GM18907 (cell line): ENCODE measurements around the gene BDKRB2.
"Not testable (repeated sequence)": the region's sequence is repeated elsewhere in the genome, so short reads cannot be mapped to it uniquely, and the experiment has no call there.

ENCODE experiments used
- ATAC-seq: cut with Tn5 transposase; IDR thresholded peaks from one replicate; pipeline ENCODE4 v1.9.1; 2021; ENCODE audit warnings: mild to moderate bottlenecking, moderate library complexity; ENCODE audit not compliant: unreplicated experiment

Gene BDKRB2

GRCh38 chr14:96221109-96221650, 16.5 kb downstream of the BDKRB2 start:
- ATAC-seq: no peak

- ATAC-seq: no peak
These were observed 17.2 kb downstream of the BDKRB2 start for GRCh38 chr14:96221841-96222240.

- ATAC-seq: no peak
These were observed 19.9 kb downstream of the BDKRB2 start for GRCh38 chr14:96224480-96225096.

GRCh38 chr14:96225213-96225612, 20.6 kb downstream of the BDKRB2 start:
- no peak for ATAC-seq

GRCh38 chr14:96225745-96226151, 21.1 kb downstream of the BDKRB2 start:
- ATAC-seq: no peak

GRCh38 chr14:96227428-96227827, 22.8 kb downstream of the BDKRB2 start:
- no peak for ATAC-seq

GRCh38 chr14:96229315-96229714, 24.7 kb downstream of the BDKRB2 start:
- no peak for ATAC-seq

GRCh38 chr14:96231056-96231455, 26.4 kb downstream of the BDKRB2 start:
- no peak for ATAC-seq

- no peak for ATAC-seq
These were observed 27.0 kb downstream of the BDKRB2 start for GRCh38 chr14:96231526-96232130.

GRCh38 chr14:96232506-96232905, 27.9 kb downstream of the BDKRB2 start:
- no peak for ATAC-seq

GRCh38 chr14:96233661-96234060, 29.0 kb downstream of the BDKRB2 start:
- ATAC-seq: no peak

GRCh38 chr14:96235426-96235825, 30.8 kb downstream of the BDKRB2 start:
- ATAC-seq: no peak

- no peak for ATAC-seq
These were observed 33.0 kb downstream of the BDKRB2 start for GRCh38 chr14:96237641-96238040.

GRCh38 chr14:96238676-96239265, 34.1 kb downstream of the BDKRB2 start:
- no peak for ATAC-seq

GRCh38 chr14:96239711-96240141, 35.1 kb downstream of the BDKRB2 start:
- ATAC-seq: no peak

GRCh38 chr14:96240641-96241040, 36.0 kb downstream of the BDKRB2 start:
- no peak for ATAC-seq

- ATAC-seq: no peak
These were observed 37.5 kb downstream of the BDKRB2 start for GRCh38 chr14:96242126-96242525.

- no peak for ATAC-seq
These were observed 39.1 kb downstream of the BDKRB2 start for GRCh38 chr14:96243785-96244184.

- ATAC-seq: not testable (repeated sequence)
These were observed 40.4 kb downstream of the BDKRB2 start for GRCh38 chr14:96245074-96245473.

GRCh38 chr14:96245710-96246538, 41.3 kb downstream of the BDKRB2 start:
- no peak for ATAC-seq

- no peak for ATAC-seq
These were observed 41.9 kb downstream of the BDKRB2 start for GRCh38 chr14:96246539-96246847.
